ENCODE data around the gene E2F4.
A peak's percentile ranks its signal among the peaks of the same experiment; 100 is the strongest.

The E2F4 gene, protein sequence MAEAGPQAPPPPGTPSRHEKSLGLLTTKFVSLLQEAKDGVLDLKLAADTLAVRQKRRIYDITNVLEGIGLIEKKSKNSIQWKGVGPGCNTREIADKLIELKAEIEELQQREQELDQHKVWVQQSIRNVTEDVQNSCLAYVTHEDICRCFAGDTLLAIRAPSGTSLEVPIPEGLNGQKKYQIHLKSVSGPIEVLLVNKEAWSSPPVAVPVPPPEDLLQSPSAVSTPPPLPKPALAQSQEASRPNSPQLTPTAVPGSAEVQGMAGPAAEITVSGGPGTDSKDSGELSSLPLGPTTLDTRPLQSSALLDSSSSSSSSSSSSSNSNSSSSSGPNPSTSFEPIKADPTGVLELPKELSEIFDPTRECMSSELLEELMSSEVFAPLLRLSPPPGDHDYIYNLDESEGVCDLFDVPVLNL

DNA sequence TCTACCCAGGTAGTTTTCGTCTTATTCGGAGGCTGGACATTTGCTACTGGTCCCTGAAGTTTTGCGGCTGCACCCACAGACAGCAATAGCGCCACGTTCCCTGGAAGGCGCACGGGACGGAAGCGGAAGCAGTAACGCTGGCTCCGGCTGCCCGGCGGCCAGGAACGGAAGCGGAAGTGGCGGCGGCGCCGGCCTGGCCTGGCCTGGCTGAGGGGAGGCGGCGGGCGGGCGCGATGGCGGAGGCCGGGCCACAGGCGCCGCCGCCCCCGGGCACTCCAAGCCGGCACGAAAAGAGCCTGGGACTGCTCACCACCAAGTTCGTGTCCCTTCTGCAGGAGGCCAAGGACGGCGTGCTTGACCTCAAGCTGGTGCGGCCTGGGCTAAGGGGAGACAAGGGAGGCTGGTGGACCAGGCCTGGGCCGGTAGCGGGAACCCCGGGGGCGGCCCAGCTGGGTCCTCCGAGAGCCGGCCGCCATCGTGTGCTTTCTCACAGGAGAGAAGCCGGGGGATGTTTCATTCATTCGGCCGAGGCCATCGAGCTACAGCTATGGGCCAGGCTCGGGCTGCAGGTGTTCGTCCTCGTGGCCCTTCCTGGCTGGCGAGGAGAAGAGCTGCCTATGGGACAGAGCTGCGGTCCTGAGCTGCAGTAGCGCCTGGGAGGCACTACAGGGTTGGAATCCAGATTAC is at the start of gene E2F4:
Gene E2F4 (plus strand): TSS at position 161 of the 687 bp plus-strand sequence. CDS start 73 bp downstream, at position 234.
- peak; percentile 95 for DNase-seq (ENCODE audit: low read depth)
- TF ChIP-seq, protein P1, sequence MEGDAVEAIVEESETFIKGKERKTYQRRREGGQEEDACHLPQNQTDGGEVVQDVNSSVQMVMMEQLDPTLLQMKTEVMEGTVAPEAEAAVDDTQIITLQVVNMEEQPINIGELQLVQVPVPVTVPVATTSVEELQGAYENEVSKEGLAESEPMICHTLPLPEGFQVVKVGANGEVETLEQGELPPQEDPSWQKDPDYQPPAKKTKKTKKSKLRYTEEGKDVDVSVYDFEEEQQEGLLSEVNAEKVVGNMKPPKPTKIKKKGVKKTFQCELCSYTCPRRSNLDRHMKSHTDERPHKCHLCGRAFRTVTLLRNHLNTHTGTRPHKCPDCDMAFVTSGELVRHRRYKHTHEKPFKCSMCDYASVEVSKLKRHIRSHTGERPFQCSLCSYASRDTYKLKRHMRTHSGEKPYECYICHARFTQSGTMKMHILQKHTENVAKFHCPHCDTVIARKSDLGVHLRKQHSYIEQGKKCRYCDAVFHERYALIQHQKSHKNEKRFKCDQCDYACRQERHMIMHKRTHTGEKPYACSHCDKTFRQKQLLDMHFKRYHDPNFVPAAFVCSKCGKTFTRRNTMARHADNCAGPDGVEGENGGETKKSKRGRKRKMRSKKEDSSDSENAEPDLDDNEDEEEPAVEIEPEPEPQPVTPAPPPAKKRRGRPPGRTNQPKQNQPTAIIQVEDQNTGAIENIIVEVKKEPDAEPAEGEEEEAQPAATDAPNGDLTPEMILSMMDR (conservative IDR thresholded peaks at IDR 0.05; ENCODE audit: low read depth, low read length) = no peak

DNA sequence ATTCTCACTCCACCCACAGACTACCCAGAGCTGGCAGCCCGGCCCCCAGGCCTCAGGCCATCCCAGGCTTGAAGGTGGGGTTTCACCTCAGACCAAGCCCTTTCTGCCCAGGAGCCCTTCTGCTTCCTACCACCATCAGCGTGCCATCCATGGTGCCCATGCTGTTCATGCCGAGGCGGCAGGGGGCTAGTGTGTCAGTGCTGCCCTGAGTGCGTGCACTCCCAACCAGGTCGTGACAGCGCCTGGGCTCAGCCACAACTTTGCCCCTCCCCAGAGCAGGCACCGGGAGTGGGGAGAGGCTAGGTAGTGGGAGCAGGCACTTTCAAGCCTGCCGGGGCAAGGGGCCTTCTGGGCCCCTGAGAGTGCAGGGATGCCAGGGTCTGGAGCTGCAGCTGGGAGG is 49.6 kb upstream of the E2F4 start:
- TF ChIP-seq, protein P1 (conservative IDR thresholded peaks at IDR 0.05; ENCODE audit: low read depth, low read length) = no peak

More for the DNA sequence above, at the start of gene E2F4:
- peak within 1 kb of the TSS; percentile 97 for H3K4me3 ChIP-seq (ENCODE audit: low read depth, low read length)

DNA sequence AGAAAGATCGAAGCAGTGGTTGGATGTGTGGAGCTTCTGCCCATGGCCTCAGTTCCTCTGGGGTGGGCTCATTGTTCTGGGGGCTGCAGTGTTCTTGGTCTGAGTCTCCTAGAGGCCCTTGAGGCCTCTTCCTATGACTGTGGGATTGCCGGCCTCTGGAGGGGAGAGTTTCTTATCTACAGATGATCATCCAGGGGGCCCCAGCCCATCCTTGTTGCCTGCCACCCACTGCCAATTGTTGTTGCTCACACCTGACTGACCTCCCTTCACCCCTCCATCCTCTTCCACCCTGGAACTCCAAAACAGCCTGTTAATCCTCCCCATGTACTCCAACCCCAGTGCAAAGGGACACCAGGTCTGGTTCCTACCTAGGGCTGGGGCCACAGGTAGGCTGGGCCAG is 47.0 kb upstream of the E2F4 start:
- TF ChIP-seq, protein P1 (conservative IDR thresholded peaks at IDR 0.05; ENCODE audit: low read depth, low read length) = no peak
- H3K4me3 ChIP-seq (ENCODE audit: low read depth, low read length) = no peak overlapping the region
- DNase-seq (ENCODE audit: low read depth) = no peak

More for the DNA sequence above, 49.6 kb upstream of the E2F4 start:
- no peak overlapping the region for H3K4me3 ChIP-seq (ENCODE audit: low read depth, low read length)
- no peak for DNase-seq (ENCODE audit: low read depth)

DNA sequence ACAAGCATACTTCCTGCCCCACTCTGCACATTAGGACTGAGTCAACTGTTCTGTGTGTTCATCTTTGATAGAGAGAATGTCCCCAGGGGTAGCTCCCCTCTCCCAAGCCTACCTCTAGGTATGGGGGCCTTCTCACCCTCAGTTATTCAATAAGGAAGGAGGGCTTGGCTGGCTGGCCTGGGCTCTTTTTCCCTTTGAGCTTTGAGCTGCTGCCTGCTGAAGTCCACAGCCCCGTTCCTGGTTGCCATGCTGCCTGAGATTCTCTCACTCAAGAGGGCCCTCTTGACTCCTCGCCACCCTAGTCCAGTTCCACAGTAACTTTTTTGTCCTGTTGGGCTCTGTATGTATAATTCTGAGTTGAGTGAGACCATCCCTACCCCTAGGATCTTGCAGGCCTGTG is 46.2 kb upstream of the E2F4 start:
- TF ChIP-seq, protein P1 (conservative IDR thresholded peaks at IDR 0.05; ENCODE audit: low read depth, low read length) = no peak
- no peak for DNase-seq (ENCODE audit: low read depth)
- no peak overlapping the region for H3K4me3 ChIP-seq (ENCODE audit: low read depth, low read length)

DNA sequence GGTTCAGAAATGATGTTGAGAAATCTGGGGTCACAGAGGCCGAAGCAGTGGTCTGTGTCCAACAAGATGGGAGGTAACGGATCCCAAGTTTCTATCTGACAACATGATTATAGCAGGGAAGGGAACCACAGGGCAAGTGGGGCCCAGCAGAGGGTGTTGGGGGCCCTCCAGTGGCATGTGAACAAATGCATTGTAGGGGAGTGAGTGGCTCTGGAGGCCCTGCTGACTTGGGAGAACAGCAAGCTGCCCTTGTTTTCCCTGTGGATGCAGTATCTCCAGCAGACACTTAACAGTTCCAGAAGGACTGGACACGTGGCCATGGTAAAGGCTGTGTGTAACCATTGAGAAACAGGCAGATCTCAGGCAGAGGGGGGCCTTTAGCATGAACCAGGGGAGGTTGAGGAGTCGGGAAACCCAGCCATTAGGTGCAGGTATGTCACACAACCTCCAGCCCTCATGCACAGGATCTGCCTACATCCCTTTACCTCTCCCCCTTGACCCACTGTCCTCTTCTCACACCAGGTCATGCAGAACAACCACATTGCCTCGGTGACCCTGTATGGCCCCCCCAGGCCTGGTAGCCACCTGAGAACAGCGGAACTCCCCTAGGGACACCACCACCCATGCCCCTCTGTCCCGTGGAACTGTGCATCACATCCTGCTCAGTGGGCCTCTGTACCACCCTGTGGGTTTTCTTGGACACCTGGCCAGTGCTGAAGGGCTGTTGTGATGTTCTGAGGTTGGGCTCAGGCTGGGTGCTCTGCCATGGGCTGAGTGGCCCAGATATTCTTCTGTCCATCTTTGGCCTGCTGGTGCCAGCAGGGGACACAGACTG is 45.2 kb upstream of the E2F4 start:
- H3K4me3 ChIP-seq (ENCODE audit: low read depth, low read length) = no peak overlapping the region
- TF ChIP-seq, protein P1 (conservative IDR thresholded peaks at IDR 0.05; ENCODE audit: low read depth, low read length) = peak; percentile 32
- no peak for DNase-seq (ENCODE audit: low read depth)

DNA sequence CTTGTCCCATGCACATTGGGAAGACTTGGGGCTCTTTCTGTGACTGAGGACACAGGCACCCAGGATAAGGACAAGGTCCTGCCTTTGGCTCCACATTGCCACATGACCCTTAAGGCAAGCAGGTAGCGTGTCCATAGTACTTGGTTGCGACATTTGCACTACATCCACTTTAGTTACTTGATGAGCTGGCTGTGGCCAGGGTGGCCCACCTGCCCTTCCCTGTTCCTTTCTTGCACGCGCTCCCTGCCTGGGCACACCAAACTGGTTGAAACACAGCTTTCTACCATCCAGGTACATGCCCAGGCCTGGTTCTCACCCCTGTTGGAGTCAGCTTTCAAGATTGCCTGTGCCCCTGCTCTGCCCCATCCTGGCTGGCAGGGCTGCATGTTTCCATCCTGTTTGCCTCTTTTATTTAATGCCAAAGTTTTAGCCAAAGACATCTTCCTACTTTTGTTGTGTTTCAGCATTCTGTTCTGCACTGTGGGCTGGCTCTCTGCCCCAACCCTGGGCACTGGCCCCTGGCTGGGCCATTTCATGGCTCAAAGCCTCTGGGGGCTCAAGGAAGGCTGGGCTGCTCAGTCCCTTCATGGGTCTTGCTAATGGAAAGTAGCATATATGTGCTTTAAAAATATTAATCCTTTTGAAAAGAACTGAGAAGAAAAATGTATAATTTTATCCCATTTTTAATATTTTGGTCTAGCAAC is 44.4 kb upstream of the E2F4 start:
- TF ChIP-seq, protein P1 (conservative IDR thresholded peaks at IDR 0.05; ENCODE audit: low read depth, low read length) = no peak
- no peak overlapping the region for H3K4me3 ChIP-seq (ENCODE audit: low read depth, low read length)
- DNase-seq (ENCODE audit: low read depth) = no peak
